Adrenal gland (tissue), 12 donors: ENCODE measurements around the gene BRAT1. TPM values are rescaled to one million over a fixed set of nuclear protein-coding genes. Genes with fewer than 3 reads are reported as not detected.

Source experiments
- DNase-seq, 7 donors: peaks; one replicate each; pipeline ENCODE4 v3.0.0-alpha.2; 2019 to 2020
- H3K27ac ChIP-seq, 5 donors: fragments of 200-600 bp; sonication (generic) in 4 of 5; 1 replicate in 3 of 5; 2 replicates in 2 of 5; pipeline versions ENCODE4 v1.5.1 to v1.8.0; 2016 to 2020; ENCODE audit warnings: mild to moderate bottlenecking in 1 of 5
- H3K27me3 ChIP-seq: fragments of 200-600 bp; 2 replicates; pipeline ENCODE4 v1.8.0; 2021
- H3K36me3 ChIP-seq, 2 donors: fragments of 200-600 bp; replicated peaks in 1 of 2; 1 replicate in 1 of 2; 2 replicates in 1 of 2; pipeline versions ENCODE4 v1.5.1 to v1.8.0; 2018 to 2022
- H3K4me1 ChIP-seq, 2 donors: fragments of 200-600 bp; replicated peaks in 1 of 2; 1 replicate in 1 of 2; 2 replicates in 1 of 2; pipeline versions ENCODE4 v1.5.1 to v1.8.0; 2018 to 2021
- H3K4me3 ChIP-seq, 4 donors: fragments of 200-600 bp; sonication (generic) in 3 of 4; one replicate each; pipeline ENCODE4 v1.5.1; 2016 to 2018
- H3K9me3 ChIP-seq, 3 donors: fragments of 200-600 bp; sonication (generic) in 1 of 3; replicated peaks in 1 of 3; 1 replicate in 2 of 3; 2 replicates in 1 of 3; pipeline versions ENCODE4 v1.5.1 to v1.8.0; 2016 to 2021
- CTCF ChIP-seq, 6 experiments: fragments of 450-650 bp in 4 of 6; fragments of 200-600 bp in 2 of 6; sonication (generic) in 1 of 6; IDR thresholded peaks; 1 replicate in 5 of 6; 2 replicates in 1 of 6; pipeline versions ENCODE4 v1.5.1 to v1.8.0; 2016 to 2021; ENCODE audit warnings: antibody characterized with exemption in 6 of 6, mild to moderate bottlenecking in 2 of 6, moderate library complexity in 1 of 6
- POLR2A ChIP-seq, 2 donors: fragments of 450-650 bp; IDR thresholded peaks; one replicate each; pipeline ENCODE4 v1.6.1; 2017; ENCODE audit warnings: antibody characterized with exemption in 2 of 2, mild to moderate bottlenecking in 2 of 2, moderate library complexity in 1 of 2
- WGBS, 4 donors: extraction: QIAGEN DNeasy Blood & Tissue Kit in 2 of 4; methylation state at CpG; one replicate each; pipeline versions ENCODE4 v1.1.5 to v1.1.7; 2013 to 2017; 5-methylcytosine and 5-hydroxymethylcytosine counted together
- intact Hi-C, 2 donors: fragments of 100-400 bp; cut with DNase I; formaldehyde crosslinking; loops; one replicate each; pipeline versions ENCODE4 v1.14.1 to v1.15.0; 2022 to 2023
- polyA plus RNA-seq, 3 donors: library from polyadenylated mRNA; stranded (reverse); fragments of 200-250 nt in 2 of 3; fragments of 350-450 nt in 1 of 3; fragmentation: Illumina TruSeq in 1 of 3; extraction: RNeasy Lipid Tissue Mini Kit (QIAGEN cat#74804) in 1 of 3; gene quantifications; one replicate each; pipeline ENCODE4 v1.2.3, GENCODE V29; 2013 to 2014
- total RNA-seq, 9 donors: library from RNA; depleted of rRNA in 4 of 9; stranded (reverse); fragments of >200 nt in 4 of 9; fragments of 120-200 nt in 1 of 9; fragmentation: NEBNext Ultra II Directional in 1 of 9; extraction: Animal tissue kit (Norgen Biotek cat#: 25700) in 1 of 9; gene quantifications; one replicate each; pipeline versions ENCODE4 v1.1.0 to v1.2.4, GENCODE V29; 2013 to 2023
- donor health status: healthy with polysubstance abuse.
- donor health status: Bipolar disorder and iron deficiency.
- donor health status: DM: yes; HTN: yes; CAD: no.
- donor health status: DM: no; HTN: no; CAD: no.
- donor health status: DM: no; HTN: no; CAD: no.
- donor health status: DM: yes; HTN: yes; CAD: no.

BRAT1 gene
- total and polyA plus RNA-seq, 12 donors, result 3.7 to 120 (median 72.4) TPM

DNA sequence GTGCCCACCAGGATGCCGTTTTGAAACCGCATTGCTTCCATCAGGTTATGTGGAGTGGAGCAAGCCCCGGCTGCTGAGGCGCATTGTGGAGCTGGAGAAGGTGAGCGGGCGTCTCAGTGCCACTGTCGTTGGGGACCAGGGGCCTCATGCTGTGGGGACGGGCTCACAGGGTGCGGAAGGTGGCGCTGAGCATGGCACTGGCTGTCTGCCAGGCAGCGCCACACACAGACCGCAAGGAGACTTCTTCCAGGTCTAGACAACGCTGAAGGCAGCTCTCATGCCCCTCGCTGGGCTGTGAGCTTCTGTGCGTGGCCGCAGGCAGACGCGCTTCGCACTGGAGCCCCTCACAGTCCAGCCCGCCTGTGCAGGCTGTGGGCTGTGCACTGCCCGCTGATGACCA lies 32.5 kb upstream of the BRAT1 start:
- H3K4me1 ChIP-seq, result no peaks in the 10 kb centered on the region
- no peaks in the 10 kb centered on the region for H3K9me3 ChIP-seq
- intact Hi-C loops, result no loop called here
- WGBS, 4 donors, result 86 to 98% (median 97%) methylated on average over 2 to 21 of the region's 21 CpGs
- H3K27me3 ChIP-seq, result no peaks in the 10 kb centered on the region
- H3K36me3 ChIP-seq, result peaks cover 0 to 42% of the 10 kb centered on the region in 2 donors
- TF ChIP-seq CTCF (IDR thresholded peaks at IDR 0.05) (no peak), POLR2A (IDR thresholded peaks at IDR 0.05) (no peak)
- no peak overlapping the region for H3K4me3 ChIP-seq
- no peak for DNase-seq
- no peak overlapping the region for H3K27ac ChIP-seq

DNA sequence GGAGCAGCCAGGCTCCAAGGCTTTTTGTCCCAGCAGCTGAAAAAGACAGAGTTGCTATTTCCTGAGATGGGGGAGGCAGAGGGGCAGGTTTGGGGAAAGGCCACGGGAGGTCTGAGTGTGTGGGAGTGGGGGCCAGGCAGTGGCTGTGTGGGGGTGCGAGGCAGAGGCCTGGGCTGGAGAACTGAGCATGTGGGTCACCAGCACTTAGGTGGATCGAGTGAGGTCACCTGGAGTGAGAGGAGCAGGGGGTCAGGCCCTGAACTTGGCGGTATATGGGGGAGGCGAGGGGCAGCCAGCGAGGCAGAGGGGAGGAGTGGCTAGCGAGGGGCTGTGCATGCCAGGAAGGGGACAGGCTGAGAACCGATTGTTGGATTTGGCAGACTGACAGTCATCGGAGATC lies 31.8 kb upstream of the BRAT1 start:
- H3K27me3 ChIP-seq, result no peaks in the 10 kb centered on the region
- no peaks in the 10 kb centered on the region for H3K4me1 ChIP-seq
- no peak overlapping the region for H3K4me3 ChIP-seq
- no peak overlapping the region for H3K27ac ChIP-seq
- H3K36me3 ChIP-seq, result peaks cover 0 to 36% of the 10 kb centered on the region in 2 donors
- intact Hi-C loops, result no loop called here
- DNase-seq, result no peak
- no peaks in the 10 kb centered on the region for H3K9me3 ChIP-seq
- 89 to 93% (median 92%) methylated on average over 9 of the region's 9 CpGs for WGBS, 4 donors
- TF ChIP-seq CTCF (IDR thresholded peaks at IDR 0.05), result no peak
- TF ChIP-seq POLR2A (IDR thresholded peaks at IDR 0.05), result no peak

DNA sequence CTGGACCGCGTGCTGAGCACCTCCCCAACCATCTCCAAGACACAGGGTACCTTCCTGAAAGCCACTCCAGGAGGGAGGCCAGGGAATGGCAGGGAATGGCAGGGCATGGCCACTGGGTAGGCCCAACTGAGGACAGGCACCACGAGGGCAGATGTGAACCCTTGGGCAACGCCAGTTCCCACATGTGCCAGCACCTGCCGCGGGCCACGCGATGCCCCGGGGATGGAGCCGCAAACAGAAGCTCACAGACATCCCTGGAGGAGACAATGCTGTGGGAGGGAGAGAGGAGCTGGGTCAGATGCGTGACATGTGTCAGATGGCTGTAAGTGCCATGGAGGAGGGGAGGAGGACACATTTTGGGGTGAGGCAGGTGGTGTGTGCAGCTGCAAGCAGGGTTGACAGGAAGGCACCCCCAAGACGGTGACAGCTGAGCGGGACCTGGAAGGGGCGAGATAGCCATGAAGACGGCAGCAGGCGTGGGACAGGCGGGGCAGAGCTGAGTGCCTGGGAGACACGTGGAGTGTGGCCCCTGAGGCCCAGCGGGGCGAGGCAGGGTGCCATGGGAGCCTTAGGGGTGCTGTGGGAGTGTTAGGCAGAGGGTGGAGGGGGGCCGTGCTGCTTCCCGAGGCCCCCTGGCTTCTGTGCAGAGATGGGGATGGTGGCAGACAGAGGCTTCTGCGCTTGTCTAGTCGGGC lies 31.1 kb upstream of the BRAT1 start:
- Histone ChIP-seq H3K27ac (no peak overlapping the region), H3K4me1 (no peaks in the 10 kb centered on the region), H3K4me3 (no peak overlapping the region), H3K27me3 (no peaks in the 10 kb centered on the region), H3K36me3 (peaks cover 0 to 32% of the 10 kb centered on the region in 2 donors), H3K9me3 (no peaks in the 10 kb centered on the region)
- no peak for DNase-seq
- intact Hi-C loops, result no loop called here
- TF ChIP-seq POLR2A (IDR thresholded peaks at IDR 0.05) (no peak), CTCF (IDR thresholded peaks at IDR 0.05) (no peak)
- WGBS, 4 donors, result 90 to 94% (median 92%) methylated on average over 22 to 24 of the region's 24 CpGs

- 88 to 92% (median 90%) methylated on average over 19 of the region's 19 CpGs for WGBS, 4 donors
- intact Hi-C loops, result no loop called here
- Histone ChIP-seq H3K4me3 (no peak overlapping the region), H3K4me1 (no peaks in the 10 kb centered on the region), H3K27me3 (no peaks in the 10 kb centered on the region), H3K9me3 (no peaks in the 10 kb centered on the region), H3K27ac (no peak overlapping the region), H3K36me3 (peaks cover 0 to 28% of the 10 kb centered on the region in 2 donors)
- TF ChIP-seq POLR2A (IDR thresholded peaks at IDR 0.05) (no peak), CTCF (IDR thresholded peaks at IDR 0.05) (no peak)
- no peak for DNase-seq
Observed at GRCh38 chr7:2585446-2585845, 30.1 kb upstream of the BRAT1 start.
